ENCODE measurements around the gene ZNF568.

The ZNF568 gene

DNA sequence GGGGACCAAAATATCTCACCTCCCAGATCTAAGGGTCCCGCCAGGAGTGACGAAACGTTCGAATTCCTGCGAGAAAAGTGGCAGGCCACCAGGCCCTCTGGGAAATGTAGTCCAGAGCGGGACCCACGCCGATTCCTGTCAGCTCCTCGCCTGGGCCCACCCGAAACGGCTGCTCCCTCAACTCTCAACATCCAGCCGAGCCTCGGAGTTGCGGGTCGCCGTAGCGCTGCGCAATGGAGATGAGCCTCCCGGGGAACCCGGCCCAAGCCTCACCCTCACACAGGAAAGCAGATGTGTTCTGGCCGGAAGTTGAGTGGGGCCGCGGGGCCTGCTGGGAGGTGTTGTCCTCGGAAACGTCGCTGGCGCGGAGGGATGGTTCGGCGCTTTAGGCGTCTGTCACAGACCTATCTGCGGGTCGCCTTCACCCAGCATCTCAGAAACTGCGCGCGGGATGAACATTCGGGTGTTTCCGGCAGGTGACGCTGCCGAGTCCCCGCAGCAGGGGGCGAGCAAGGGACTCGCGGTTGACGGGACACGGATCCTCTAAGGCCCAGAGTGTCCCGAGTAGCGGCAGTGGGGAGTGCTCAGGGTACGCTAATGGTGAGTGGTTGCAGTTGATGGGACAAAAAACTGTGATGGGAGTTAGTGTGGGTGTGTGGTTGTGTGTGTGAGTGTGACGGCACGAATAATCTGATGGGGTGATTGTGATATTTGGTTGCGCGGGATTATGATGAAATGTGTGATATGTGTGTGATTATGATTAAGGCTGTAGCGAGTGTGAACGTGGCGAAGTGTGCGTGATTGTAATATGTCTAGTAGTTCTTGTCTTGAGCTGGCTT is at the start of gene ZNF568, which contains the start of gene ZNF829:
TSS of gene ZNF568 (plus strand) at position 341 of the 839 bp plus-strand sequence. CDS start 6,439 bp downstream, outside the sequence.
TSS of gene ZNF829 (minus strand) at position 300 of the 839 bp plus-strand sequence. CDS start 1,124 bp downstream, outside the sequence.
- peak; percentile 94 for DNase-seq

GRCh38 chr19:36876993-36877938 is 38.9 kb upstream of the ZNF568 start:
- no peak for DNase-seq

- DNase-seq = no peak
These were observed 24.3 kb upstream of the ZNF568 start for GRCh38 chr19:36891768-36892357.

DNA sequence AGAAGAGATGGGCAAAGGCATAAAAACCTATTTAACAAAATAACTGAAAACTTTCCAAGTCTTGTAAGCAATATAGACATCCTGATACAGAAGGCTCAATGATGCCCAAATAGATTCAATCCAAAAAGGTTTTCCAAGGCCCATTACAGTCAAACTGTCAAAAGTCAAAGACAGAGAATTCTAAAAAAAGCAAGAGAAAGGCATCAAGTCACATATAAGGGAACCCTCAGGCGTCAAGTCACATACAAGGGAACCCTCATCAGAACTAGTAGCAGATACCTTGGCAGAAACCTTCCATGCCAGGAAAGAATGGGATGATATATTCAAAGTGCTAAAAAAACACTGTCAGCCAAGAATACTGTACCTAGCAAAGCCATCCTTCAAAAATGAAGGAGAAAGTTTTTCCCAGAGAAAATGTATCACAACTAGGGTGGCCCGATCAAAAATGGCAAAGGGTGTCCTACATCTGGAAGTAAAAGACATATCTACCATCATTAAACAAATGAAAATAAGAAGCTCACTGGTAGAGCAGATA is 21.2 kb upstream of the ZNF568 start:
- no peak for DNase-seq

- no peak for DNase-seq
These were observed 17.7 kb upstream of the ZNF568 start for GRCh38 chr19:36898422-36898821.

DNA sequence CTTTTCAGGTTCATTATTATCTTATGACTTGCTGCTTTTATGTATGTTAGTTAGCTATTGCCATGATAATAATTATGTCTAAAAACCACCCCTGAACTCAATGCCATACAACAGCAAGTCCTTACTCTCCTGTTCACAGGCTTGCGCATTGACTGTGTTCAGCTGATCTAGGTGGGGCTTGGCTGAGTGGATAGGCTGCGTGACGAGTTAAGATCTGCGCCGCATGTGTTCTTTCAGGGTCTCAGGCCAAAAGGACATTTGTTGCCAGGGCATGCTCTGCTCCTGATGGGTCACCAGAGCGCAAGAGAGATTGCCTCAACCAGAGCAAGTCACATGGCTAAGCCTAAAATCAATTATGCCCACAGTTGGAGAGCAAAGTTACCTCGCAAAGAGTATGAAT is 859 bp downstream of the ZNF568 start:
- no peak for DNase-seq

DNA sequence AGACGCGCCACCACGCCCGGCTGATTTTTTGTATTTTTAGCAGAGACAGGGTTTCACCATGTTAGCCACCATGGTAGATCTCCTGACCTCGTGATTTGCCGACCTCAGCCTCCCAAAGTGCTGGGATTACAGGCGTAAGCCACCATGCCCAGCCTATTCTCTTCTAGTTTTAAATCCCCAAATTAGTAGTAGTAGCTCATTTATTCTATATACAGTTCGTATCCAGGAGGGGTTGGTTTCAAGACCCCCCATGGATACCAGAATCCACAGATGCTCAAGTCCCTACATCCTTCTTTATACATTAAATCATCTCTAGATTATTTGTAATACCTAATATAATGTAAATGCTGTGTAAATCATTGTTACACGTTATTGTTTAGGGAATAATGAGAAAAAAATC is 2.0 kb downstream of the ZNF568 start:
- DNase-seq = no peak

DNA sequence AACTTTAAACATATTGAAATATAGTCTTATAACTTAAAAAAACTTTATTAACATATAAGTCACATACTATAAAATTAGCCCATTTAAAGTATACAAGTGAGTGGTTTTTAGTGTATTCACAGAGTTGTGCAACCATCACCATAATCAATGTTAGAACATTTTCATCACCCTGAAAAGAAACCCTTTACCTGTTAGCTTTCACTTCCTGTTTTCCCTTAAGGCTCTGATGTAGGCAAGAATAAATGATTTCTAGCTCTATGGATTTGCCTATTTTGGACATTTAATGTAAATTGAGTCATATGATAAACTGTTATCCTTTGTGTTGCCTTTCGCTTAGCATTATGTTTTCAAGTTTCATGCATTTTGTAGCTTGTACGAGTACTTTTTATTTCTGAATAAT is 15.6 kb downstream of the ZNF568 start:
- DNase-seq = no peak

DNA sequence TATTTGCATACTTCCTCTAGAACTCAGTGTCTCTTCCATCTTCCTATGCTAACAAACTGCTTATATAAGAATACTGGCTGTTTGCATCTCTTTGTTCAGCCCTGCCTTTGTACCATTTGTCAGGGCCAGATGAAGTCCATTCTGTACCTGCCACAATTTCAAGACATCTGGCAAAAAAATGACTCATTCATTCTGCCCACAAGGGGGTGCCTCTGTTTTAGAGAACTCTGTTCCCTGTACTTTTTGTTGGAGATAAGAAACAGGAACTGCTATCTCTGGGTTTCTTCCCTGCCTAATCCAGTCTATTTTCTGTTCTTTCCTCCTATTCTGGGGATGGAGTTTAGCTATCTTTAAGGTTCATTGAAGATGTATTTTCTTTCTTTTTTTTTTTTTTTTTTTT is 23.0 kb downstream of the ZNF568 start:
- no peak for DNase-seq

GRCh38 chr19:36950335-36951119 is 34.4 kb downstream of the ZNF568 start:
- DNase-seq = no peak

- no peak for DNase-seq
These were observed 46.2 kb downstream of the ZNF568 start for GRCh38 chr19:36962346-36962745.

- DNase-seq = peak; percentile 91
These were observed 47.1 kb downstream of the ZNF568 start for GRCh38 chr19:36963280-36963679.

- DNase-seq = no peak
These were observed 56.4 kb downstream of the ZNF568 start for GRCh38 chr19:36972571-36972970.

- DNase-seq = peak; percentile 22
These were observed 57.1 kb downstream of the ZNF568 start for GRCh38 chr19:36973021-36973843.

GRCh38 chr19:36973844-36974195 is 57.7 kb downstream of the ZNF568 start:
- DNase-seq = no peak

- no peak for DNase-seq
These were observed 70.0 kb downstream of the ZNF568 start for GRCh38 chr19:36986131-36986530.

- no peak for DNase-seq
These were observed 70.5 kb downstream of the ZNF568 start for GRCh38 chr19:36986601-36987000.

GRCh38 chr19:36987091-36987490 is 71.0 kb downstream of the ZNF568 start:
- DNase-seq = no peak

- no peak for DNase-seq
These were observed 81.2 kb downstream of the ZNF568 start for GRCh38 chr19:36997152-36997842.

- DNase-seq = no peak
These were observed 81.7 kb downstream of the ZNF568 start for GRCh38 chr19:36997843-36998235.

DNA sequence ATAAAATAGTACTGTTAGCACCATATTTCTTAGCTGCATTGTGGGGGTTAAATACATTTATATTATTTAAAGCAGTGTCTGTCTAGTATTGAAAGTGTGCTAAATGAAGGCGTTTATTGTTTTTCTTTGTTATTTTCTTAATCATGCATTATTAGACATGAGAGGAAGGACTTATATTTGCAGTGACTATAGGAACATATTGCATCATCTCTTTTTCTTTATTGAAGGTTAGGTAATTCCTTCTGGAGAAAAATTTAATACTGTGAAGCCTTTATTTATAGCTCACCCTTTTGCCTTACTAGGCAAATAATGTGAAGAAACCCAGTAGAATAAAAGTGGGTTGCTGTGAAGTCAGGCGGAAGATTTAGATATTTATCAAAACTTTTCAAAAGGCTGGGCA is 83.2 kb downstream of the ZNF568 start:
- no peak for DNase-seq
